ENCODE data around the gene SCP2. TPM values are rescaled to one million over a fixed set of nuclear protein-coding genes. Genes with fewer than 3 reads are reported as not detected.

SCP2 gene
- total and polyA plus RNA-seq, 7 donors, result 124 to 792 (median 176) TPM

DNA sequence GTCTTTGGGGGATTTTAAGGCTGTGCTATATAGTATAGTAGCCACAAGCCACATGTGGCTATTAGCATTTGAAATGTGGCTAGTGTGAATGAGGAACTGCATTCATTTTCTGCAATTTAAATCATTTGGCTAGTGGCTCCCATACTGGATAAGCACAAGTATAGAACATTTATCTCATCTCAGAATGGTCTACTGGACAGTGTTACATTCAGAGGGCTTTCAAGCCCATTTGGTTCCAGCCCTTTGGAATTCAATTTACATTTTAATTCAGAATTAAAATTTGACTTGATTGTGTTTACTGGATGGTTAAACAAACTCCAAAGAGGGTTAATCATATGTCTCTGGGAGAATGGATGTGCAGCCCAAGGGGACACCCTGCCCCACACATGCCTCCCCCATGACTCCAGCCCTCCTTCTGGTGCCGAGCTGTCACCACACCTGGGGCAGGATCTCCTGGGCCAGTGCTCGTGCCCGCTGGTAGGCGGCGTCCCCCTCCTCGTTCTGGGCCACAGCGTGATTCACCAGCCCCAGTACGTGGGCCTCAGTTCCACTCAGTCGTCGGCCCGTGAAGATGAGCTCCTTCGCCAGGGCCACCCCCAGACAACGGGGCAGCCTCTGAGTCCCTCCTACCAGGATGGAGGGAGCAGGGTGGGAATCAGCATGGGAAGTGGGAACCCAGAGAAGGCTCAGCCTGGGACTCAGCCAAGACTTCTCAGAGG is 22.7 kb upstream of the SCP2 start:
- no peaks in the 10 kb centered on the region for H3K27me3 ChIP-seq
- no peak for DNase-seq
- H3K36me3 ChIP-seq, result peaks cover 0 to 12% (median 0%) of the 10 kb centered on the region in 4 donors
- intact Hi-C loops (cut with DNase I), result no loop called here
- H3K27ac ChIP-seq, result no peak overlapping the region
- H3K9me3 ChIP-seq, result no peaks in the 10 kb centered on the region
- TF ChIP-seq POLR2AphosphoS5 (IDR thresholded peaks at IDR 0.05) (no peak), EP300 (IDR thresholded peaks at IDR 0.05) (no peak), POLR2A (IDR thresholded peaks at IDR 0.05) (no peak)
- TF ChIP-seq, protein P1, sequence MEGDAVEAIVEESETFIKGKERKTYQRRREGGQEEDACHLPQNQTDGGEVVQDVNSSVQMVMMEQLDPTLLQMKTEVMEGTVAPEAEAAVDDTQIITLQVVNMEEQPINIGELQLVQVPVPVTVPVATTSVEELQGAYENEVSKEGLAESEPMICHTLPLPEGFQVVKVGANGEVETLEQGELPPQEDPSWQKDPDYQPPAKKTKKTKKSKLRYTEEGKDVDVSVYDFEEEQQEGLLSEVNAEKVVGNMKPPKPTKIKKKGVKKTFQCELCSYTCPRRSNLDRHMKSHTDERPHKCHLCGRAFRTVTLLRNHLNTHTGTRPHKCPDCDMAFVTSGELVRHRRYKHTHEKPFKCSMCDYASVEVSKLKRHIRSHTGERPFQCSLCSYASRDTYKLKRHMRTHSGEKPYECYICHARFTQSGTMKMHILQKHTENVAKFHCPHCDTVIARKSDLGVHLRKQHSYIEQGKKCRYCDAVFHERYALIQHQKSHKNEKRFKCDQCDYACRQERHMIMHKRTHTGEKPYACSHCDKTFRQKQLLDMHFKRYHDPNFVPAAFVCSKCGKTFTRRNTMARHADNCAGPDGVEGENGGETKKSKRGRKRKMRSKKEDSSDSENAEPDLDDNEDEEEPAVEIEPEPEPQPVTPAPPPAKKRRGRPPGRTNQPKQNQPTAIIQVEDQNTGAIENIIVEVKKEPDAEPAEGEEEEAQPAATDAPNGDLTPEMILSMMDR (IDR thresholded peaks at IDR 0.05), result no peak
- 94 to 96% methylated on average over 13 of the region's 13 CpGs for WGBS, 2 donors
- no peak overlapping the region for H3K4me3 ChIP-seq
- H3K4me1 ChIP-seq, result peaks cover 0 to 15% (median 2%) of the 10 kb centered on the region in 4 donors

DNA sequence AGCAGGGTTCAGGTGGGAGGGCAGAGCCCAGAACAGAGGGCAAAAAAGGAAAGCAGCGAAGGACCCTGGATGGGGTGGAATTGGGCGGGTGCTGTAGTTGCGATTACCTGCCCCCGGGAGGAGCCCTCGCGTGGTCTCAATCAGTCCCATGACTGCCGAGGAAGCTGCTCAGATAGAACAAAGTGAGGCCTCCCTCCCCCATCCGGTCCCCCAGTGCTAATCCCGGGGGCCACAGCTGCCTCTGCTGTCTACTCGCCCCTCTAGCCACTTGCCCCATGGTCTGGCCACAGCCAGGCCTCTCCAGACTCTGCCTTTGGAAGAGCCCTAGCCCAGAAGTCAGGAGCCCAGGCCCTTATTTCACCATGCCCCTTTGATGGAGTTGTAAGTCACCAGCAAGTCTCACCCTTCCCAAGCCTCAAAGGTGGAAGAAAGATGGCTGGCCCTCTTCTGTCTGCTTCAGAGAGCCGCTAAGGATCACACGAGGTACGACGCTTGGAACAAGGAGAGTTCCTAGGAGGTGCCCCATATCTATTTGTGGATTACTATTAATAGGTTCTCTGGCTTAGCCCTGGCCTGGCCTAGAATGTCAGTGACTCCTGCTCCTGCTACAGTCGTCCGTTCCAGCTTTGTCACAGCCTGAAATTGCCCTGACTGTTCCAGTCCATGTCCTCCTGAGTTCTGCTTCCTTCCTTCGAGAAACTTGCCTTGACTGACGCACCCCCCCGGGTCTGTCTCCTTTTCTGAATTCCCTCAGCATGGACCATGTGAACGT is 22.0 kb upstream of the SCP2 start:
- Histone ChIP-seq H3K36me3 (peaks cover 0 to 16% (median 0%) of the 10 kb centered on the region in 4 donors), H3K27me3 (no peaks in the 10 kb centered on the region), H3K27ac (no peak overlapping the region), H3K4me3 (no peak overlapping the region), H3K9me3 (no peaks in the 10 kb centered on the region), H3K4me1 (peaks cover 0 to 15% (median 2%) of the 10 kb centered on the region in 4 donors)
- 76 to 81% methylated on average over 20 of the region's 20 CpGs for WGBS, 2 donors
- DNase-seq, result no peak
- intact Hi-C loops (cut with DNase I), result loop anchor here (5.0 kb wide), 1 partner anchor 282 kb away; no protein-coding TSS in a partner anchor
- TF ChIP-seq POLR2A (IDR thresholded peaks at IDR 0.05) (no peak), EP300 (IDR thresholded peaks at IDR 0.05) (no peak)
- TF ChIP-seq, protein P1 (IDR thresholded peaks at IDR 0.05), result peak in 2 of 4 experiments; percentile 14 to 26

DNA sequence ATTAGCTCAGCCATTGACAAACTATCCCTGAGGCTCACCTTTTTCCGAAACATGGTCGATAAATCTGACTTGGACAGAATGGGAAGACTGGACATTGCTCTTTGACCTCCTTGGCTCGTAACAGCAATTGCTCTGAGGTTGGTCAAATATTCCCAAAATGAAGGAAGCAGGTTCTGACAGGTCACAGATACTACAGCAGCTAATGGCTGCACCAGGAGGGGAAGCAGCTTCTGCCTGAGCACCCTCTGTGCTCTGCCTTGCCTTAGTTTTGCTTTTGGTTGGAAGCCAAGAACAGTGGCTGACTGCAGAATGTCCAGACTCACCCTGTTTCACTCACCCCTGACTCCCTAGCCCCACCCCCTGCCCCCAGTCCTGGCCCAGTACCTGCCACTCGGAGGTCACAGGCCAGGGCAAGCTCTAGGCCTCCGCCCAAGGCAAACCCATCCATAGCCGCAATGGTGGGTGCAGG is 20.9 kb upstream of the SCP2 start:
- Histone ChIP-seq H3K27ac (no peak overlapping the region), H3K9me3 (no peaks in the 10 kb centered on the region), H3K4me3 (no peak overlapping the region), H3K4me1 (peaks cover 0 to 15% (median 2%) of the 10 kb centered on the region in 4 donors), H3K27me3 (no peaks in the 10 kb centered on the region), H3K36me3 (peaks cover 0 to 18% (median 4%) of the 10 kb centered on the region in 4 donors)
- WGBS, 2 donors, result 83 to 94% methylated on average over 6 of the region's 6 CpGs
- DNase-seq, result no peak
- TF ChIP-seq POLR2A (IDR thresholded peaks at IDR 0.05) (no peak), EP300 (IDR thresholded peaks at IDR 0.05) (no peak), POLR2AphosphoS5 (IDR thresholded peaks at IDR 0.05) (no peak)
- TF ChIP-seq, protein P1 (IDR thresholded peaks at IDR 0.05), result no peak
- intact Hi-C loops (cut with DNase I), result loop anchor here (5.0 kb wide), 1 partner anchor 281 kb away; no protein-coding TSS in a partner anchor

DNA sequence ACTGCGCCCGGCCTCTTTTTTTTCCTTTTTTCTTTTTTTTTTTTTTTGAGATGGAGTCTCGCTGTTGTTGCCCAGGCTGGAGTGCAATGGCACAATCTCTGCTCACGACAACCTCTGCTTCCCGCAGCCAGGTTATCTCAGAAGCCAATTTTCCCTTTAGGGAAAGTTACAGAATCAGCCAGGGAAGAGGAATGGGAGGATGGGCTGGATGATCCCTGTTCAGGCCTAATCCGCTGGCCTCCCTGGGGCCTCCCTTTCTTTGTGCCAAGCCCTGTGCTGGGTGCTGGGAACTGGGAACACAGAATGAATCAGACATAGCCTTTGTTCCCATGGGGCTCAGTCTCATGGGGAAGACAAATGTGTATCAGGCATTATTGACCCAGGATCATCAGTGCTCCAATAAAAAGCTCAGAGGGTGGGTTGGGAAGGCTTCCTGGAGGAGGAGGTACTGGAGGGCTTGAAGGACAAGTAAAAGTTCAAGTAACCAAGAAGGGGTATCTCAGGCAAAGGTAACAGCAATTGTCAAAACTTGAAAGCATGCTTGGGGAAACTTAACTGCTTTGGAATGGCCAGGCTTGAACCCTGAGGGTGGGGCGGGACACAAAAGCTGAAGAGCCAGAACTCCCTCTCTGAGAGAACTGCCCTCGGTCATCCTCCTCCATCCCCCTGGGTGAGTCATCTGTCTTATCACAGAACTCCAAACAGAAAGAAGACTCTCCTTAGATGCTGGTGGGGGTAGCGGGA is 19.8 kb upstream of the SCP2 start:
- TF ChIP-seq, protein P1 (IDR thresholded peaks at IDR 0.05), result no peak
- no peak for TF ChIP-seq POLR2A (IDR thresholded peaks at IDR 0.05)
- TF ChIP-seq EP300 (IDR thresholded peaks at IDR 0.05), result no peak
- no peak for TF ChIP-seq POLR2AphosphoS5 (IDR thresholded peaks at IDR 0.05)
- no peak overlapping the region for H3K27ac ChIP-seq
- intact Hi-C loops (cut with DNase I), result loop anchor here (5.0 kb wide), 1 partner anchor 280 kb away; no protein-coding TSS in a partner anchor
- H3K4me1 ChIP-seq, result peaks cover 0 to 15% (median 2%) of the 10 kb centered on the region in 4 donors
- DNase-seq, result no peak
- no peaks in the 10 kb centered on the region for H3K27me3 ChIP-seq
- WGBS, 2 donors, result 94 to 96% methylated on average over 9 of the region's 9 CpGs
- H3K4me3 ChIP-seq, result no peak overlapping the region
- H3K36me3 ChIP-seq, result peaks cover 0 to 24% (median 4%) of the 10 kb centered on the region in 4 donors
- no peaks in the 10 kb centered on the region for H3K9me3 ChIP-seq
